GM23338 (cell line): ENCODE results near the gene PIP5K1C. TPM values are rescaled to one million over a fixed set of nuclear protein-coding genes. Genes with fewer than 3 reads are reported as not detected.

Experiments
- ATAC-seq: fragments of 200-7000 bp; cut with Tn5 transposase; 3 replicates; pipeline ENCODE4 v1.9.1; 2020
- DNase-seq: peaks from one replicate; pipeline ENCODE4 v3.0.0-alpha.2; 2015; ENCODE audit warnings: low spot score
- H2AFZ ChIP-seq: fragments of 200-600 bp; sonication (generic); 2 replicates; pipeline ENCODE4 v1.8.0; 2016; ENCODE audit warnings: antibody characterized with exemption, mild to moderate bottlenecking, moderate library complexity
- H3F3A ChIP-seq: fragments of 200-600 bp; sonication (generic); replicated peaks from 2 replicates; pipeline ENCODE4 v1.8.0; 2017; ENCODE audit warnings: antibody characterized with exemption, mixed run types, low read depth
- H3K27ac ChIP-seq: fragments of 200-600 bp; sonication (generic); 2 replicates; pipeline ENCODE4 v1.6.1; 2016; ENCODE audit warnings: low read depth
- H3K27me3 ChIP-seq: fragments of 200-600 bp; sonication (generic); 2 replicates; pipeline ENCODE4 v1.8.0; 2016; ENCODE audit warnings: mild to moderate bottlenecking, mixed run types, moderate library complexity; ENCODE audit not compliant: insufficient read depth
- H3K36me3 ChIP-seq: fragments of 200-600 bp; sonication (generic); 2 replicates; pipeline ENCODE4 v1.8.0; 2016; ENCODE audit warnings: mild to moderate bottlenecking; ENCODE audit not compliant: insufficient read depth
- H3K4me1 ChIP-seq: fragments of 200-600 bp; sonication (generic); 2 replicates; pipeline ENCODE4 v1.8.0; 2016; ENCODE audit warnings: mild to moderate bottlenecking, moderate library complexity; ENCODE audit not compliant: insufficient read depth
- H3K4me2 ChIP-seq: fragments of 200-600 bp; sonication (generic); 2 replicates; pipeline ENCODE4 v1.7.1; 2017; ENCODE audit warnings: mixed run types
- H3K4me3 ChIP-seq: fragments of 200-600 bp; sonication (generic); 2 replicates; pipeline ENCODE4 v1.6.1; 2016; ENCODE audit warnings: mixed run types
- H3K79me2 ChIP-seq: fragments of 200-600 bp; sonication (generic); replicated peaks from 2 replicates; pipeline ENCODE4 v1.8.0; 2017; ENCODE audit warnings: mild to moderate bottlenecking; ENCODE audit not compliant: insufficient read depth
- H3K9me2 ChIP-seq: fragments of 200-600 bp; sonication (generic); 2 replicates; pipeline ENCODE4 v1.8.0; 2017; ENCODE audit not compliant: insufficient read depth
- H4K20me1 ChIP-seq: fragments of 200-600 bp; sonication (generic); replicated peaks from 2 replicates; pipeline ENCODE4 v1.8.0; 2017; ENCODE audit warnings: mild to moderate bottlenecking; ENCODE audit not compliant: insufficient read depth
- H3K27ac Mint-ChIP-seq: 2 replicates; pipeline ENCODE4 v1.8.0; 2020; ENCODE audit warnings: inconsistent platforms, mild to moderate bottlenecking, moderate library complexity, mixed read lengths
- H3K27me3 Mint-ChIP-seq: 3 replicates; pipeline ENCODE4 v1.8.0; 2022; ENCODE audit warnings: low read depth, mild to moderate bottlenecking, moderate library complexity, mixed read lengths, inconsistent platforms; ENCODE audit not compliant: insufficient read depth, poor library complexity
- H3K36me3 Mint-ChIP-seq: 3 replicates; pipeline ENCODE4 v1.8.0; 2021; ENCODE audit warnings: low read depth, mild to moderate bottlenecking, inconsistent platforms, moderate library complexity, mixed read lengths
- H3K4me1 Mint-ChIP-seq: 3 replicates; pipeline ENCODE4 v1.8.0; 2020; ENCODE audit warnings: mild to moderate bottlenecking, inconsistent platforms, mixed read lengths
- H3K4me3 Mint-ChIP-seq: 3 replicates; pipeline ENCODE4 v1.8.0; 2021; ENCODE audit warnings: moderate library complexity, mild to moderate bottlenecking, inconsistent platforms, mixed read lengths
- H3K9me3 Mint-ChIP-seq: 3 replicates; pipeline ENCODE4 v1.8.0; 2020; ENCODE audit warnings: moderate library complexity, mild to moderate bottlenecking, inconsistent platforms, mixed read lengths
- CREB1 ChIP-seq: fragments of 250-450 bp; sonication (Bioruptor Pico); IDR thresholded peaks from 2 replicates; pipeline ENCODE4 v1.5.0; 2020; ENCODE audit warnings: low read depth, mild to moderate bottlenecking, moderate library complexity
- EZH2 ChIP-seq: fragments of 200-600 bp; sonication (generic); IDR thresholded peaks from one replicate; pipeline ENCODE4 v1.8.0; 2017; ENCODE audit warnings: antibody characterized with exemption, mild to moderate bottlenecking, low read depth; ENCODE audit not compliant: unreplicated experiment
- JUNB ChIP-seq: IDR thresholded peaks from one replicate; pipeline ENCODE4 v1.6.1; 2016; ENCODE audit warnings: antibody characterized with exemption; ENCODE audit not compliant: unreplicated experiment
- NANOG ChIP-seq: IDR thresholded peaks from 2 replicates; pipeline ENCODE4 v1.6.1; 2016; ENCODE audit warnings: antibody characterized with exemption, borderline replicate concordance
- POLR2AphosphoS5 ChIP-seq: IDR thresholded peaks from 2 replicates; pipeline ENCODE4 v1.6.1; 2016; ENCODE audit warnings: antibody characterized with exemption, low read depth
- polyA plus RNA-seq: library from polyadenylated mRNA; unstranded; fragments of >200 nt; fragmentation: Nextera tagmentation; extraction: Ambion mirVana; gene quantifications from 2 replicates; pipeline ENCODE4 v1.2.1, GENCODE V29; 2016
- total RNA-seq: library from RNA; depleted of rRNA; stranded (reverse); fragments of >200 nt; shearing (Covaris generic); gene quantifications from 2 replicates; pipeline ENCODE4 v1.2.3, GENCODE V29; 2014
- TF ChIP-seq, protein P1 (sequence below): fragments of 250-450 bp; sonication (Bioruptor Pico); IDR thresholded peaks from 2 replicates; pipeline ENCODE4 v1.5.0; 2020; ENCODE audit warnings: mild to moderate bottlenecking, moderate library complexity
- TF ChIP-seq, protein P2 (sequence below): IDR thresholded peaks from 2 replicates; pipeline ENCODE4 v1.6.1; 2016; ENCODE audit warnings: antibody characterized with exemption
- TF ChIP-seq, protein P3 (sequence below): IDR thresholded peaks from one replicate; pipeline ENCODE4 v1.6.1; 2018; ENCODE audit warnings: antibody characterized with exemption; ENCODE audit not compliant: unreplicated experiment

Gene PIP5K1C
- total and polyA plus RNA-seq, 2 experiments from 2014 or later = 11.8 to 46.7 TPM

DNA sequence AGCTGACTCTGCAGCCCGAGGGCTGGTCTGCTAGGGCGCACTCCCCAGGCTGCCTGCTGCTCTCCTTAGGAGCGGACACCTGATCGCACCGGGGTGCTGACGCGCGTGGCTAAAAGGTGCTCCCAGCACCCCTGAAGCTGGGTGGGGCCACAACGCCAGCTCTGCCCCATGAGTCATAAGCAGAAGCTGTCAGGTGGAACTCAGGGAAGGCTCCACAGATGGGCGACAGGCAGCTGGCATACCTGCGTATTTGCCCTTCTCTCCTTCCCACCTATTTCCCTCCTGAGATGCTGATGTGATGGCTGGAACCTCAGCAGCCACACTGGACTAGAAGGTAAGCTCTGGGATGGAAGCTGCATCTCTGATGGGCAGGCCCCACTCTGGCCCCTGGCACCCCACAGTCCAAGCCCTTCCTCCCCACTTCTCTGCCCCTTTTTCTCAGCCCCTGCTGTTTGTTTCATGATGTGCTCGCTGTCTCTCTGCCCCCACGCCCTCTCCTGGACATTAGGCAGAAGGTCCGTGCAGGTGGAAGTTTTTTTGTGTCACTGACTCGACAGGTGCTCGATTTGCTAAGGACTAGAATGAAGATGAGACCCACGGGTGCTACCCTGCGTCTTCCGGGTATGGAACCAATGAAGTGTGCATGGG, 43.4 kb downstream of the PIP5K1C start (continued):
- TF ChIP-seq, protein P1, sequence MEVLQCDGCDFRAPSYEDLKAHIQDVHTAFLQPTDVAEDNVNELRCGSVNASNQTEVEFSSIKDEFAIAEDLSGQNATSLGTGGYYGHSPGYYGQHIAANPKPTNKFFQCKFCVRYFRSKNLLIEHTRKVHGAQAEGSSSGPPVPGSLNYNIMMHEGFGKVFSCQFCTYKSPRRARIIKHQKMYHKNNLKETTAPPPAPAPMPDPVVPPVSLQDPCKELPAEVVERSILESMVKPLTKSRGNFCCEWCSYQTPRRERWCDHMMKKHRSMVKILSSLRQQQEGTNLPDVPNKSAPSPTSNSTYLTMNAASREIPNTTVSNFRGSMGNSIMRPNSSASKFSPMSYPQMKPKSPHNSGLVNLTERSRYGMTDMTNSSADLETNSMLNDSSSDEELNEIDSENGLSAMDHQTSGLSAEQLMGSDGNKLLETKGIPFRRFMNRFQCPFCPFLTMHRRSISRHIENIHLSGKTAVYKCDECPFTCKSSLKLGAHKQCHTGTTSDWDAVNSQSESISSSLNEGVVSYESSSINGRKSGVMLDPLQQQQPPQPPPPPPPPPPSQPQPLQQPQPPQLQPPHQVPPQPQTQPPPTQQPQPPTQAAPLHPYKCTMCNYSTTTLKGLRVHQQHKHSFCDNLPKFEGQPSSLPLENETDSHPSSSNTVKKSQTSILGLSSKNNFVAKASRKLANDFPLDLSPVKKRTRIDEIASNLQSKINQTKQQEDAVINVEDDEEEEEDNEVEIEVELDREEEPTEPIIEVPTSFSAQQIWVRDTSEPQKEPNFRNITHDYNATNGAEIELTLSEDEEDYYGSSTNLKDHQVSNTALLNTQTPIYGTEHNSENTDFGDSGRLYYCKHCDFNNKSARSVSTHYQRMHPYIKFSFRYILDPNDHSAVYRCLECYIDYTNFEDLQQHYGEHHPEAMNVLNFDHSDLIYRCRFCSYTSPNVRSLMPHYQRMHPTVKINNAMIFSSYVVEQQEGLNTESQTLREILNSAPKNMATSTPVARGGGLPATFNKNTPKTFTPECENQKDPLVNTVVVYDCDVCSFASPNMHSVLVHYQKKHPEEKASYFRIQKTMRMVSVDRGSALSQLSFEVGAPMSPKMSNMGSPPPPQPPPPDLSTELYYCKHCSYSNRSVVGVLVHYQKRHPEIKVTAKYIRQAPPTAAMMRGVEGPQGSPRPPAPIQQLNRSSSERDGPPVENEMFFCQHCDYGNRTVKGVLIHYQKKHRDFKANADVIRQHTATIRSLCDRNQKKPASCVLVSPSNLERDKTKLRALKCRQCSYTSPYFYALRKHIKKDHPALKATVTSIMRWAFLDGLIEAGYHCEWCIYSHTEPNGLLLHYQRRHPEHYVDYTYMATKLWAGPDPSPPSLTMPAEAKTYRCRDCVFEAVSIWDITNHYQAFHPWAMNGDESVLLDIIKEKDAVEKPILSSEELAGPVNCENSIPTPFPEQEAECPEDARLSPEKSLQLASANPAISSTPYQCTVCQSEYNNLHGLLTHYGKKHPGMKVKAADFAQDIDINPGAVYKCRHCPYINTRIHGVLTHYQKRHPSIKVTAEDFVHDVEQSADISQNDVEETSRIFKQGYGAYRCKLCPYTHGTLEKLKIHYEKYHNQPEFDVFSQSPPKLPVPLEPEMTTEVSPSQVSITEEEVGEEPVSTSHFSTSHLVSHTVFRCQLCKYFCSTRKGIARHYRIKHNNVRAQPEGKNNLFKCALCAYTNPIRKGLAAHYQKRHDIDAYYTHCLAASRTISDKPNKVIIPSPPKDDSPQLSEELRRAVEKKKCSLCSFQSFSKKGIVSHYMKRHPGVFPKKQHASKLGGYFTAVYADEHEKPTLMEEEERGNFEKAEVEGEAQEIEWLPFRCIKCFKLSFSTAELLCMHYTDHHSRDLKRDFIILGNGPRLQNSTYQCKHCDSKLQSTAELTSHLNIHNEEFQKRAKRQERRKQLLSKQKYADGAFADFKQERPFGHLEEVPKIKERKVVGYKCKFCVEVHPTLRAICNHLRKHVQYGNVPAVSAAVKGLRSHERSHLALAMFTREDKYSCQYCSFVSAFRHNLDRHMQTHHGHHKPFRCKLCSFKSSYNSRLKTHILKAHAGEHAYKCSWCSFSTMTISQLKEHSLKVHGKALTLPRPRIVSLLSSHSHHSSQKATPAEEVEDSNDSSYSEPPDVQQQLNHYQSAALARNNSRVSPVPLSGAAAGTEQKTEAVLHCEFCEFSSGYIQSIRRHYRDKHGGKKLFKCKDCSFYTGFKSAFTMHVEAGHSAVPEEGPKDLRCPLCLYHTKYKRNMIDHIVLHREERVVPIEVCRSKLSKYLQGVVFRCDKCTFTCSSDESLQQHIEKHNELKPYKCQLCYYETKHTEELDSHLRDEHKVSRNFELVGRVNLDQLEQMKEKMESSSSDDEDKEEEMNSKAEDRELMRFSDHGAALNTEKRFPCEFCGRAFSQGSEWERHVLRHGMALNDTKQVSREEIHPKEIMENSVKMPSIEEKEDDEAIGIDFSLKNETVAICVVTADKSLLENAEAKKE = no peak
- TF ChIP-seq, protein P2, sequence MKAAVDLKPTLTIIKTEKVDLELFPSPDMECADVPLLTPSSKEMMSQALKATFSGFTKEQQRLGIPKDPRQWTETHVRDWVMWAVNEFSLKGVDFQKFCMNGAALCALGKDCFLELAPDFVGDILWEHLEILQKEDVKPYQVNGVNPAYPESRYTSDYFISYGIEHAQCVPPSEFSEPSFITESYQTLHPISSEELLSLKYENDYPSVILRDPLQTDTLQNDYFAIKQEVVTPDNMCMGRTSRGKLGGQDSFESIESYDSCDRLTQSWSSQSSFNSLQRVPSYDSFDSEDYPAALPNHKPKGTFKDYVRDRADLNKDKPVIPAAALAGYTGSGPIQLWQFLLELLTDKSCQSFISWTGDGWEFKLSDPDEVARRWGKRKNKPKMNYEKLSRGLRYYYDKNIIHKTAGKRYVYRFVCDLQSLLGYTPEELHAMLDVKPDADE = no peak

DNA sequence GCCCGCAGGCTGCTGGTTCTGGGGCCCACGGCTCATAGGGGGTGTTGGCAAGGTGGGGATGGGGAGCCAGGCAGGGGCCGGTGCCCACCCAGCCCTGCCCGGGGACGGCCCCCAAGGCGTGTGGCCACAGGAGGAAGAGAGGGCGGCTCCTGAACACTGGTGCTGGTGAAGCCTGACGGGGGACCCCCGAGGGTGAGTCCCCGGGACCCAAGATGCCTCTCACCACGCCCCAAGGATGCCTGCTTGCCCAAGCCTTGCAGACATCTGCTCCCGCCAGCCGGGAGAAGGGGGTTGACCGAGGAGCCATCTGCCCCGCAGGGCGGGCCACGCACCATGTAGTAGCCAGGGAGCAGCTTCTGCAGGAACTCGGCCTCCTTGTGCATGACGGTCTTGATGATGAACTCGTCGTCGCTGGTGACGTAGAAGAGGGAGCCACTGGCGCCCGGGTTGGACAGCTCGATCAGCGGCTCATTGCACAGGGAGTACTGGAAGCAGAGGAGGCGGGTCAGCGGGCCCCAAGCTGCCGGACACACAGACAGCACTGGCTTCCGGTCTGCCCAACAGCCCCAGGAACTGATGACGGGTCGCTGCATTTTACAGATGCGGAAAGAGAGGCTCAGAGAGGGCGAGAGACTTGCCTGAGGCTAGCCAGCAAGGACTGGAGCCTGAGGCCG, 44.1 kb downstream of the PIP5K1C start:
- Mint-ChIP-seq H3K27ac (no peak overlapping the region), H3K36me3 (peaks cover 18% of the 10 kb centered on the region), H3K27me3 (peaks cover 5% of the 10 kb centered on the region), H3K4me3 (no peak overlapping the region), H3K9me3 (no peaks in the 10 kb centered on the region), H3K4me1 (no peaks in the 10 kb centered on the region)
- Histone ChIP-seq H3K27ac (no peak overlapping the region), H2AFZ (no peak overlapping the region), H3K4me2 (no peak overlapping the region), H3K79me2 (no peaks in the 10 kb centered on the region), H3K4me1 (no peaks in the 10 kb centered on the region), H3K9me2 (no peaks in the 10 kb centered on the region), H3K27me3 (no peaks in the 10 kb centered on the region), H3F3A (no peaks in the 10 kb centered on the region), H4K20me1 (no peaks in the 10 kb centered on the region; the same call in 1 of the 2 replicates), H3K4me3 (no peak overlapping the region), H3K36me3 (no peaks in the 10 kb centered on the region)
- ATAC-seq (no peak), DNase-seq (no peak)
- TF ChIP-seq, protein P2 = no peak
- TF ChIP-seq CREB1 (CRISPR knock-in tag) (no peak), NANOG (no peak), JUNB (no peak), POLR2AphosphoS5 (no peak), EZH2 (no peak)
- TF ChIP-seq, protein P3, sequence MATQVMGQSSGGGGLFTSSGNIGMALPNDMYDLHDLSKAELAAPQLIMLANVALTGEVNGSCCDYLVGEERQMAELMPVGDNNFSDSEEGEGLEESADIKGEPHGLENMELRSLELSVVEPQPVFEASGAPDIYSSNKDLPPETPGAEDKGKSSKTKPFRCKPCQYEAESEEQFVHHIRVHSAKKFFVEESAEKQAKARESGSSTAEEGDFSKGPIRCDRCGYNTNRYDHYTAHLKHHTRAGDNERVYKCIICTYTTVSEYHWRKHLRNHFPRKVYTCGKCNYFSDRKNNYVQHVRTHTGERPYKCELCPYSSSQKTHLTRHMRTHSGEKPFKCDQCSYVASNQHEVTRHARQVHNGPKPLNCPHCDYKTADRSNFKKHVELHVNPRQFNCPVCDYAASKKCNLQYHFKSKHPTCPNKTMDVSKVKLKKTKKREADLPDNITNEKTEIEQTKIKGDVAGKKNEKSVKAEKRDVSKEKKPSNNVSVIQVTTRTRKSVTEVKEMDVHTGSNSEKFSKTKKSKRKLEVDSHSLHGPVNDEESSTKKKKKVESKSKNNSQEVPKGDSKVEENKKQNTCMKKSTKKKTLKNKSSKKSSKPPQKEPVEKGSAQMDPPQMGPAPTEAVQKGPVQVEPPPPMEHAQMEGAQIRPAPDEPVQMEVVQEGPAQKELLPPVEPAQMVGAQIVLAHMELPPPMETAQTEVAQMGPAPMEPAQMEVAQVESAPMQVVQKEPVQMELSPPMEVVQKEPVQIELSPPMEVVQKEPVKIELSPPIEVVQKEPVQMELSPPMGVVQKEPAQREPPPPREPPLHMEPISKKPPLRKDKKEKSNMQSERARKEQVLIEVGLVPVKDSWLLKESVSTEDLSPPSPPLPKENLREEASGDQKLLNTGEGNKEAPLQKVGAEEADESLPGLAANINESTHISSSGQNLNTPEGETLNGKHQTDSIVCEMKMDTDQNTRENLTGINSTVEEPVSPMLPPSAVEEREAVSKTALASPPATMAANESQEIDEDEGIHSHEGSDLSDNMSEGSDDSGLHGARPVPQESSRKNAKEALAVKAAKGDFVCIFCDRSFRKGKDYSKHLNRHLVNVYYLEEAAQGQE = no peak
